Esophagus muscularis mucosa (tissue), 4 donors: ENCODE results near the gene ERGIC1. TPM values are rescaled to one million over a fixed set of nuclear protein-coding genes. Genes with fewer than 3 reads are reported as not detected.

ENCODE experiments used
- DNase-seq: peaks from one replicate; pipeline ENCODE4 v3.0.0-alpha.2; 2017; ENCODE audit errors: extremely low spot score
- H3K27ac ChIP-seq, 4 donors: fragments of 200-600 bp; sonication (generic); replicated peaks in 1 of 4; 1 replicate in 3 of 4; 2 replicates in 1 of 4; pipeline ENCODE4 v1.5.1; 2016 to 2019; ENCODE audit warnings: mild to moderate bottlenecking in 1 of 4
- H3K27me3 ChIP-seq, 4 donors: fragments of 200-600 bp; sonication (generic); one replicate each; pipeline versions ENCODE4 v1.5.1 to v1.6.0; 2016 to 2019
- H3K36me3 ChIP-seq, 4 donors: fragments of 200-600 bp; sonication (generic); one replicate each; pipeline ENCODE4 v1.5.1; 2016 to 2019
- H3K4me1 ChIP-seq, 4 donors: fragments of 200-600 bp; sonication (generic); one replicate each; pipeline ENCODE4 v1.5.1; 2016 to 2019
- H3K4me3 ChIP-seq, 4 donors: fragments of 200-600 bp; sonication (generic); 1 replicate in 2 of 4; 2 replicates in 2 of 4; pipeline ENCODE4 v1.5.1; 2016 to 2019; ENCODE audit warnings: mild to moderate bottlenecking in 4 of 4, moderate library complexity in 1 of 4
- H3K9me3 ChIP-seq, 4 donors: fragments of 200-600 bp; sonication (generic); 1 replicate in 3 of 4; 2 replicates in 1 of 4; pipeline ENCODE4 v1.5.1; 2016 to 2019
- CTCF ChIP-seq, 3 experiments: fragments of 200-600 bp in 2 of 3; fragments of 450-650 bp in 1 of 3; sonication (generic) in 2 of 3; IDR thresholded peaks; one replicate each; pipeline ENCODE4 v1.5.1; 2017 to 2019; ENCODE audit warnings: antibody characterized with exemption in 3 of 3, mild to moderate bottlenecking in 2 of 3, moderate library complexity in 1 of 3
- EP300 ChIP-seq: sonication (generic); formaldehyde crosslinking; IDR thresholded peaks from one replicate; pipeline ENCODE4 v1.6.1; 2017; ENCODE audit warnings: antibody characterized with exemption
- POLR2A ChIP-seq: fragments of 450-650 bp; IDR thresholded peaks from one replicate; pipeline ENCODE4 v1.6.1; 2017; ENCODE audit warnings: antibody characterized with exemption, moderate library complexity, mild to moderate bottlenecking, low read depth
- POLR2AphosphoS5 ChIP-seq, 2 donors: sonication (generic); formaldehyde crosslinking; IDR thresholded peaks; one replicate each; pipeline ENCODE4 v1.6.1; 2017; ENCODE audit warnings: antibody characterized with exemption in 2 of 2
- whole genome bisulfite sequencing: methylation state at CpG from one replicate; pipeline ENCODE4 v1.1.5; 2018; 5-methylcytosine and 5-hydroxymethylcytosine counted together
- intact Hi-C: fragments of 100-400 bp; cut with DNase I; formaldehyde crosslinking; loops from one replicate; pipeline ENCODE4 v1.15.1; 2023
- total RNA-seq, 4 donors: library from RNA; depleted of rRNA; stranded (reverse); fragments of >200 nt; gene quantifications; one replicate each; pipeline versions ENCODE4 v1.1.0 to v1.2.1, GENCODE V29; 2016

ERGIC1 gene
- total RNA-seq, 4 donors from 2014 or later, result 105 to 161 (median 145) TPM

DNA sequence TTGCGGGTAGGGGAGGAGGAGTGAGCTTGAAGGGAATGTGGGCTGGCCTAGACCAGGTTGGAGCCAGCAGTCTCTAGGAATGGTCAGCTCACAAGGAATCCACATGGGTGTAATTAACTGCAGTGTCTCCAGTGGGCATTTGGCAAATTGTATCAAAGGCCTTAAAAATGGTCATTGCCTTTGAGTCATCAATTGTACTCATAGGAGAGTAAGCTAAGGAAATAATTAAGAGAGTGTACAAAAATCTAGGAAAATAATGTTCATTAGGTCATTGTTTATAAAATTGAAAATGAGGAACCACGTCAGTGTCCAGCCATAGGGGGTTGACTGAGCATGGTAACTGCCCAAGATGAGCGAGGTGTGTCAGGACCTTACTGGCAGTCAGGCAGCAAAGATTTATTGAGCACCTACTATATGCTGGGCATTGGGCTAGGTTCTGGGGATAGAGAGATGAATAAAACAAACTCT, 95.4 kb downstream of the ERGIC1 start:
- Histone ChIP-seq H3K36me3 (peaks cover 4 to 52% (median 40%) of the 10 kb centered on the region in 4 donors), H3K9me3 (no peaks in the 10 kb centered on the region), H3K27me3 (no peaks in the 10 kb centered on the region), H3K4me1 (peaks cover 18 to 27% (median 25%) of the 10 kb centered on the region in 4 donors), H3K27ac (peak overlapping the region in 1 of 4 donors; percentile 17), H3K4me3 (no peak overlapping the region)
- no peak for DNase-seq
- 86% methylated on average over 3 of the region's 3 CpGs for WGBS
- TF ChIP-seq POLR2A, result no peak
- no peak for TF ChIP-seq POLR2AphosphoS5 (IDR thresholded peaks at IDR 0.05)
- no peak for TF ChIP-seq EP300
- no peak for TF ChIP-seq CTCF (IDR thresholded peaks at IDR 0.05)
- intact Hi-C loops, result no loop called here

GRCh38 chr5:172931001-172931536, 97.0 kb downstream of the ERGIC1 start:
- 60% methylated on average over 9 of the region's 9 CpGs for WGBS
- DNase-seq, result no peak
- intact Hi-C loops, result loop anchor here (10.0 kb wide), 1 partner anchor 456 kb away; no protein-coding TSS in a partner anchor
- H3K9me3 ChIP-seq, result no peaks in the 10 kb centered on the region
- H3K36me3 ChIP-seq, result peaks cover 4 to 58% (median 47%) of the 10 kb centered on the region in 4 donors
- peak overlapping the region; percentile 72 to 76 (median 74) for H3K27ac ChIP-seq
- H3K27me3 ChIP-seq, result no peaks in the 10 kb centered on the region
- TF ChIP-seq POLR2A, result no peak
- TF ChIP-seq POLR2AphosphoS5 (IDR thresholded peaks at IDR 0.05), result peak; percentile 32 to 33
- H3K4me1 ChIP-seq, result peaks cover 18 to 27% (median 25%) of the 10 kb centered on the region in 4 donors
- H3K4me3 ChIP-seq, result no peak overlapping the region

- no peak overlapping the region for H3K4me3 ChIP-seq
- no peak for TF ChIP-seq POLR2A
- TF ChIP-seq POLR2AphosphoS5 (IDR thresholded peaks at IDR 0.05), result peak; percentile 66 to 79
- peak; percentile 97 to 99 (median 97) for TF ChIP-seq CTCF (IDR thresholded peaks at IDR 0.05)
- TF ChIP-seq EP300, result no peak
- no peaks in the 10 kb centered on the region for H3K9me3 ChIP-seq
- peaks cover 18 to 27% (median 25%) of the 10 kb centered on the region in 4 donors for H3K4me1 ChIP-seq
- intact Hi-C loops, result loop anchor here (1.0 to 10.0 kb wide), 2 partner anchors 219 to 458 kb away; no protein-coding TSS in a partner anchor
- H3K27me3 ChIP-seq, result no peaks in the 10 kb centered on the region
- peaks cover 4 to 58% (median 46%) of the 10 kb centered on the region in 4 donors for H3K36me3 ChIP-seq
- H3K27ac ChIP-seq, result peak overlapping the region; percentile 72 to 76 (median 74)
- no peak for DNase-seq
- 21% methylated on average over 11 of the region's 22 CpGs for WGBS
These were observed 98.4 kb downstream of the ERGIC1 start for GRCh38 chr5:172932313-172933017.

- Histone ChIP-seq H3K27ac (peak overlapping the region in 1 of 4 donors; percentile 73), H3K4me1 (peaks cover 18 to 27% (median 25%) of the 10 kb centered on the region in 4 donors), H3K9me3 (no peaks in the 10 kb centered on the region), H3K36me3 (peaks cover 4 to 59% (median 48%) of the 10 kb centered on the region in 4 donors), H3K4me3 (no peak overlapping the region), H3K27me3 (no peaks in the 10 kb centered on the region)
- WGBS, result 90% methylated on average over 3 of the region's 4 CpGs
- TF ChIP-seq POLR2A (no peak), POLR2AphosphoS5 (IDR thresholded peaks at IDR 0.05) (no peak), CTCF (IDR thresholded peaks at IDR 0.05) (no peak), EP300 (no peak)
- no peak for DNase-seq
- intact Hi-C loops, result loop anchor here (10.0 kb wide), 1 partner anchor 458 kb away; no protein-coding TSS in a partner anchor
These were observed 99.2 kb downstream of the ERGIC1 start for GRCh38 chr5:172933238-172933637.

DNA sequence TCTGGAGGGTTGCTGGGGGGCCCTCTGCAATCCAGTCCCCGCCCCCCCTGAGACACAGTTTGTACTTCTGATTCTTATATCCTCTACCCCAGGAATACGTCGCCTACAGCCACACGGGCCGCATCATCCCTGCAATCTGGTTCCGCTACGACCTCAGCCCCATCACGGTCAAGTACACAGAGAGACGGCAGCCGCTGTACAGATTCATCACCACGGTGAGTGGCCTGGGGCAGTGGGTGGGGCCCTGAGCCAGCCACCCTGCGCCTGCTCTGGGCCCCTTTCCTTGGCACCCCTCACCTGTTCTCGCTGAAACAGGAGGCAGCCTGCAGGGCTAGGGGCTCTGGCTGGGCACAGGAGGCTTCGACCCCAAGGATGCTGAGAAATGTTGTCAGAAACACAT, 101.0 kb downstream of the ERGIC1 start:
- Histone ChIP-seq H3K36me3 (peaks cover 4 to 72% (median 59%) of the 10 kb centered on the region in 4 donors), H3K4me1 (peaks cover 20 to 27% (median 25%) of the 10 kb centered on the region in 4 donors), H3K9me3 (no peaks in the 10 kb centered on the region), H3K27me3 (no peaks in the 10 kb centered on the region), H3K27ac (no peak overlapping the region), H3K4me3 (no peak overlapping the region)
- intact Hi-C loops, result loop anchor here (10.0 kb wide), 1 partner anchor 460 kb away; no protein-coding TSS in a partner anchor
- DNase-seq, result no peak
- 92% methylated on average over 14 of the region's 14 CpGs for WGBS
- no peak for TF ChIP-seq POLR2A
- TF ChIP-seq EP300, result no peak
- no peak for TF ChIP-seq CTCF (IDR thresholded peaks at IDR 0.05)
- TF ChIP-seq POLR2AphosphoS5 (IDR thresholded peaks at IDR 0.05), result no peak
